ENCODE measurements around the gene MSI1.

GRCh38 chr12:120346681-120347080 is 22.3 kb downstream of the MSI1 start:
- TF ChIP-seq, protein P1, sequence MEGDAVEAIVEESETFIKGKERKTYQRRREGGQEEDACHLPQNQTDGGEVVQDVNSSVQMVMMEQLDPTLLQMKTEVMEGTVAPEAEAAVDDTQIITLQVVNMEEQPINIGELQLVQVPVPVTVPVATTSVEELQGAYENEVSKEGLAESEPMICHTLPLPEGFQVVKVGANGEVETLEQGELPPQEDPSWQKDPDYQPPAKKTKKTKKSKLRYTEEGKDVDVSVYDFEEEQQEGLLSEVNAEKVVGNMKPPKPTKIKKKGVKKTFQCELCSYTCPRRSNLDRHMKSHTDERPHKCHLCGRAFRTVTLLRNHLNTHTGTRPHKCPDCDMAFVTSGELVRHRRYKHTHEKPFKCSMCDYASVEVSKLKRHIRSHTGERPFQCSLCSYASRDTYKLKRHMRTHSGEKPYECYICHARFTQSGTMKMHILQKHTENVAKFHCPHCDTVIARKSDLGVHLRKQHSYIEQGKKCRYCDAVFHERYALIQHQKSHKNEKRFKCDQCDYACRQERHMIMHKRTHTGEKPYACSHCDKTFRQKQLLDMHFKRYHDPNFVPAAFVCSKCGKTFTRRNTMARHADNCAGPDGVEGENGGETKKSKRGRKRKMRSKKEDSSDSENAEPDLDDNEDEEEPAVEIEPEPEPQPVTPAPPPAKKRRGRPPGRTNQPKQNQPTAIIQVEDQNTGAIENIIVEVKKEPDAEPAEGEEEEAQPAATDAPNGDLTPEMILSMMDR (IDR thresholded peaks at IDR 0.05), result no peak
- TF ChIP-seq POLR2A (IDR thresholded peaks at IDR 0.05), result no peak

All from ovary (tissue), 3 donors.